Measurements from ENCODE around the gene CTRB1. TPM values are rescaled to one million over a fixed set of nuclear protein-coding genes. Genes with fewer than 3 reads are reported as not detected.

Gene CTRB1
- total RNA-seq, 1 experiment from 2014 or later, result not detected

DNA sequence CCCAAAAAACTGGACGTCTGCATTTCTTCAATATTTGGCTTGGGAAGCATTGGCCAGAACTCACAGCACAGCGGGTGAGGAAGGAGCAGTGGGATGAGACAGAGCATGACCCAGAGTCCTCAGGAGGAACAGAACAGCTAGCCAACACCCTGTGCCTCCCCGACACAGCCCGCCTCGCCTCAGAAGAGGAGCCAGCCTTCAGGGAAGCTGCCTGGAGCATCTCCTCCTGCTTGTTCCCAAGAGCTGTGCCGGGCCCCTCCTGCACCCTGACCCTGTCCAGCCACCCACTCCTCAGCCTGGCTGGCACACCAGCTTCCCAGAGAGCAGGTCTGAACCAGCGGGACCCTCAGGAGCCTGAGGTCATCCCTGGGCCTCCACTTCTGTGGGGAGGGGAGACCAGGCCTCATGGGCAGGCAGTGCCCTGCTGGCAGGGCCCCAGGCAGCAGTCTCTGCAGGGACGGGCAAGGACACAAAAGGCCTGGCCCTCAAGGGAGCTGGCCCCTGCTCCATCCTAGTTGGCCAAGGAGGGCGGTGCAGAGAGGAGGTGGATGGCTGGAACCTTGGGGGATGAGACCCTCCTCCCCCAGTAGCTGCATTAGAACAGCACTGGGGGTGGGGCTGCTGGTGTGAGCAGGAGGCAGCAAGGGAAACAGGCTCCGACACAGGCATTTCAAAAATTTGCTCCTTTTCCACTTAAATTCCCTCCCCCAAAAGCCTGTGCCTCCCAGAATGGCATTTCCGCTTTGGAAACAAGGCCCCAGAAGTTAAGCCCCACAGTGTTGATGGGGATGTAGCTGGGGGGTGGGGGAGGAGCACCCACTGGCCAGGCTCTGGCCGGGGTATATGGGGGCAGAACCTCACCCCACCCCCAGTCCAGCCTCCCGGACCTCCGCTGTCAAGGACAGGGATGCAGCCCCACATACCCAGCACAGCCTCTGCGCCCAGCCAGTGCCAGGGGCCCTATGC lies 34.4 kb downstream of the CTRB1 start:
- Histone ChIP-seq H2AFZ (no peak overlapping the region), H3K4me2 (no peak overlapping the region), H3K4me1 (replicated peaks; ENCODE audit: insufficient read depth) (peaks cover 36% of the 10 kb centered on the region), H3K4me3 (no peak overlapping the region), H4K20me1 (ENCODE audit: insufficient read depth) (peaks cover 68% of the 10 kb centered on the region), H3K9me3 (ENCODE audit: insufficient read depth, low read depth) (no peaks in the 10 kb centered on the region), H3K9me2 (ENCODE audit: insufficient read depth) (no peaks in the 10 kb centered on the region), H3K27me3 (ENCODE audit: insufficient read depth, low read depth) (no peaks in the 10 kb centered on the region), H3K79me2 (ENCODE audit: low read depth) (peaks cover 67% of the 10 kb centered on the region), H3K27ac (no peak overlapping the region), H3F3A (ENCODE audit: insufficient read depth, low read depth) (peaks cover 20% of the 10 kb centered on the region; the same call in 1 of the 2 replicates), H3K36me3 (ENCODE audit: low read depth) (no peaks in the 10 kb centered on the region)
- ChIA-PET CTCF (no interaction called here), POLR2A (ENCODE audit: unreplicated experiment) (interaction anchor here (0.5 kb wide), 1 partner anchor 112 kb away, joined by 4 read pairs; no protein-coding TSS in a partner anchor)
- no peak for DNase-seq
- TF ChIP-seq, protein P1, sequence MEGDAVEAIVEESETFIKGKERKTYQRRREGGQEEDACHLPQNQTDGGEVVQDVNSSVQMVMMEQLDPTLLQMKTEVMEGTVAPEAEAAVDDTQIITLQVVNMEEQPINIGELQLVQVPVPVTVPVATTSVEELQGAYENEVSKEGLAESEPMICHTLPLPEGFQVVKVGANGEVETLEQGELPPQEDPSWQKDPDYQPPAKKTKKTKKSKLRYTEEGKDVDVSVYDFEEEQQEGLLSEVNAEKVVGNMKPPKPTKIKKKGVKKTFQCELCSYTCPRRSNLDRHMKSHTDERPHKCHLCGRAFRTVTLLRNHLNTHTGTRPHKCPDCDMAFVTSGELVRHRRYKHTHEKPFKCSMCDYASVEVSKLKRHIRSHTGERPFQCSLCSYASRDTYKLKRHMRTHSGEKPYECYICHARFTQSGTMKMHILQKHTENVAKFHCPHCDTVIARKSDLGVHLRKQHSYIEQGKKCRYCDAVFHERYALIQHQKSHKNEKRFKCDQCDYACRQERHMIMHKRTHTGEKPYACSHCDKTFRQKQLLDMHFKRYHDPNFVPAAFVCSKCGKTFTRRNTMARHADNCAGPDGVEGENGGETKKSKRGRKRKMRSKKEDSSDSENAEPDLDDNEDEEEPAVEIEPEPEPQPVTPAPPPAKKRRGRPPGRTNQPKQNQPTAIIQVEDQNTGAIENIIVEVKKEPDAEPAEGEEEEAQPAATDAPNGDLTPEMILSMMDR (conservative IDR thresholded peaks at IDR 0.05), result no peak
- no peak for TF ChIP-seq EZH2 (IDR thresholded peaks at IDR 0.05; ENCODE audit: low read depth)
- intact Hi-C loops (cut with micrococcal nuclease; ENCODE audit: unreplicated experiment), result no loop called here
- BruUV-seq (replicated peaks), result no TSS peak

DNA sequence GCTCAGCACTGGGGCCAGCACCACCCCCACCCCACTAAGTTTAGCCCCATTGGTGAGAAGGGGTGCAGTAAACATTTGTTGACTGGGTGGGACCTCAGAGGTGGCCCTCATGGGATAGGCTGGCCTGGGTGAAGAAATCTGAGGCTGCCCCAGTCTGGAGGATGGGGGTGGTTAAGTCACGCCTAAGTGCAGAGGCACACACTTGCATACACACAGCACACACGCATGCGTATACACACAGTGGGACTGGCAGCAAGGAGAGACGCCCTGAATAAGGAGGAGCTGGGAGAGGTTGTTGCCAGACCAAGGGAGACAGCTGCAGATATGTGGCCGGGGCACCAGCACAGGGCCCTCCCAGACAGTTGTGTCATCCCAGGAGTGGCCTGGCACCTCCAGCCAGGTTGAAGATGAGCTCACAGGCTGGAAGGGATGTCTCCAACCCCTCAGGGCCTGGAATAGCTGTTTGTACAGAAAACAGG lies 35.6 kb downstream of the CTRB1 start:
- Histone ChIP-seq H3K9me3 (ENCODE audit: insufficient read depth, low read depth) (no peaks in the 10 kb centered on the region), H3K4me1 (replicated peaks; ENCODE audit: insufficient read depth) (peaks cover 26% of the 10 kb centered on the region), H4K20me1 (ENCODE audit: insufficient read depth) (peaks cover 67% of the 10 kb centered on the region), H3K79me2 (ENCODE audit: low read depth) (peaks cover 67% of the 10 kb centered on the region), H3K36me3 (ENCODE audit: low read depth) (no peaks in the 10 kb centered on the region), H3K27ac (no peak overlapping the region), H2AFZ (no peak overlapping the region), H3K27me3 (ENCODE audit: insufficient read depth, low read depth) (no peaks in the 10 kb centered on the region), H3K9me2 (ENCODE audit: insufficient read depth) (no peaks in the 10 kb centered on the region), H3K4me3 (no peak overlapping the region), H3K4me2 (no peak overlapping the region), H3F3A (ENCODE audit: insufficient read depth, low read depth) (peaks cover 20% of the 10 kb centered on the region; the same call in 1 of the 2 replicates)
- intact Hi-C loops (cut with micrococcal nuclease; ENCODE audit: unreplicated experiment), result no loop called here
- DNase-seq, result no peak
- TF ChIP-seq, protein P1 (conservative IDR thresholded peaks at IDR 0.05), result no peak
- TF ChIP-seq EZH2 (IDR thresholded peaks at IDR 0.05; ENCODE audit: low read depth), result no peak
- CTCF ChIA-PET, result no interaction called here
- POLR2A ChIA-PET (ENCODE audit: unreplicated experiment), result interaction anchor here (0.8 kb wide), 1 partner anchor 17 kb away, joined by 4 read pairs; no protein-coding TSS in a partner anchor
- BruUV-seq (replicated peaks), result no TSS peak

DNA sequence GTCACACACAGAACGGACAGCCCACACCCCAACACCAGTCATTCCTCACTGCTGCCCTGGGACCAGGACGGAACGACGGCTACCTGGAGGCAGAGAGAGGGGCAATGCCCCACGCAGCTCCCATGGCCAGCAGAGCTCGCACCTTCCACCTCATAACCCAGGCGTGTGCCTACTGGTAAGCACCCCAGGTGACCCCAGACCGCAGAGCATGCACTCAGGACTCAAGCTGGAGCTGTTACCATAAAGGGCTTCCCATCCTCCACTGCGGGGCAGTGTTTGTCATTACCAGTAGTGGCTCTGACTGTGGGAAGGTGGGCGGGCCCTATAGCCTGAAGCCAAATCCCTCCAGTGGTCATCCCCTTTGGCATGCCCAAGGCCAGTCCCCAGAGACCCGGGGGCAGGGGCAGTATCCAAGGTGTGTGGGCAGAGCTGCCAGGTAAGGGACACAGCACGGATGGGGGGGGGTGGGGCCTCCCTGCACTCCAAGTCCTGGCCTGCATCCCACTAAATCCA lies 37.3 kb downstream of the CTRB1 start:
- intact Hi-C loops (cut with micrococcal nuclease; ENCODE audit: unreplicated experiment), result no loop called here
- Histone ChIP-seq H3K4me3 (no peak overlapping the region), H3K4me1 (replicated peaks; ENCODE audit: insufficient read depth) (peaks cover 20% of the 10 kb centered on the region), H3F3A (ENCODE audit: insufficient read depth, low read depth) (peaks cover 20% of the 10 kb centered on the region; the same call in 1 of the 2 replicates), H3K36me3 (ENCODE audit: low read depth) (no peaks in the 10 kb centered on the region), H2AFZ (no peak overlapping the region), H3K4me2 (no peak overlapping the region), H3K9me3 (ENCODE audit: insufficient read depth, low read depth) (no peaks in the 10 kb centered on the region), H3K79me2 (ENCODE audit: low read depth) (peaks cover 65% of the 10 kb centered on the region), H3K9me2 (ENCODE audit: insufficient read depth) (no peaks in the 10 kb centered on the region), H4K20me1 (ENCODE audit: insufficient read depth) (peaks cover 73% of the 10 kb centered on the region), H3K27ac (no peak overlapping the region), H3K27me3 (ENCODE audit: insufficient read depth, low read depth) (no peaks in the 10 kb centered on the region)
- no peak for DNase-seq
- POLR2A ChIA-PET (ENCODE audit: unreplicated experiment), result no interaction called here
- CTCF ChIA-PET, result no interaction called here
- no peak for TF ChIP-seq EZH2 (IDR thresholded peaks at IDR 0.05; ENCODE audit: low read depth)
- TF ChIP-seq, protein P1 (conservative IDR thresholded peaks at IDR 0.05), result no peak
- BruUV-seq (replicated peaks), result no TSS peak
